UCSD-AML1 (cell line): ENCODE data around the gene H6PD.

Source experiments
- DNase-seq: peaks from one replicate; lab custom pipeline; 2025; ENCODE audit not compliant: unreplicated experiment; lab: John Stamatoyannopoulos, UW

Gene H6PD, protein sequence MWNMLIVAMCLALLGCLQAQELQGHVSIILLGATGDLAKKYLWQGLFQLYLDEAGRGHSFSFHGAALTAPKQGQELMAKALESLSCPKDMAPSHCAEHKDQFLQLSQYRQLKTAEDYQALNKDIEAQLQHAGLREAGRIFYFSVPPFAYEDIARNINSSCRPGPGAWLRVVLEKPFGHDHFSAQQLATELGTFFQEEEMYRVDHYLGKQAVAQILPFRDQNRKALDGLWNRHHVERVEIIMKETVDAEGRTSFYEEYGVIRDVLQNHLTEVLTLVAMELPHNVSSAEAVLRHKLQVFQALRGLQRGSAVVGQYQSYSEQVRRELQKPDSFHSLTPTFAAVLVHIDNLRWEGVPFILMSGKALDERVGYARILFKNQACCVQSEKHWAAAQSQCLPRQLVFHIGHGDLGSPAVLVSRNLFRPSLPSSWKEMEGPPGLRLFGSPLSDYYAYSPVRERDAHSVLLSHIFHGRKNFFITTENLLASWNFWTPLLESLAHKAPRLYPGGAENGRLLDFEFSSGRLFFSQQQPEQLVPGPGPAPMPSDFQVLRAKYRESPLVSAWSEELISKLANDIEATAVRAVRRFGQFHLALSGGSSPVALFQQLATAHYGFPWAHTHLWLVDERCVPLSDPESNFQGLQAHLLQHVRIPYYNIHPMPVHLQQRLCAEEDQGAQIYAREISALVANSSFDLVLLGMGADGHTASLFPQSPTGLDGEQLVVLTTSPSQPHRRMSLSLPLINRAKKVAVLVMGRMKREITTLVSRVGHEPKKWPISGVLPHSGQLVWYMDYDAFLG

DNA sequence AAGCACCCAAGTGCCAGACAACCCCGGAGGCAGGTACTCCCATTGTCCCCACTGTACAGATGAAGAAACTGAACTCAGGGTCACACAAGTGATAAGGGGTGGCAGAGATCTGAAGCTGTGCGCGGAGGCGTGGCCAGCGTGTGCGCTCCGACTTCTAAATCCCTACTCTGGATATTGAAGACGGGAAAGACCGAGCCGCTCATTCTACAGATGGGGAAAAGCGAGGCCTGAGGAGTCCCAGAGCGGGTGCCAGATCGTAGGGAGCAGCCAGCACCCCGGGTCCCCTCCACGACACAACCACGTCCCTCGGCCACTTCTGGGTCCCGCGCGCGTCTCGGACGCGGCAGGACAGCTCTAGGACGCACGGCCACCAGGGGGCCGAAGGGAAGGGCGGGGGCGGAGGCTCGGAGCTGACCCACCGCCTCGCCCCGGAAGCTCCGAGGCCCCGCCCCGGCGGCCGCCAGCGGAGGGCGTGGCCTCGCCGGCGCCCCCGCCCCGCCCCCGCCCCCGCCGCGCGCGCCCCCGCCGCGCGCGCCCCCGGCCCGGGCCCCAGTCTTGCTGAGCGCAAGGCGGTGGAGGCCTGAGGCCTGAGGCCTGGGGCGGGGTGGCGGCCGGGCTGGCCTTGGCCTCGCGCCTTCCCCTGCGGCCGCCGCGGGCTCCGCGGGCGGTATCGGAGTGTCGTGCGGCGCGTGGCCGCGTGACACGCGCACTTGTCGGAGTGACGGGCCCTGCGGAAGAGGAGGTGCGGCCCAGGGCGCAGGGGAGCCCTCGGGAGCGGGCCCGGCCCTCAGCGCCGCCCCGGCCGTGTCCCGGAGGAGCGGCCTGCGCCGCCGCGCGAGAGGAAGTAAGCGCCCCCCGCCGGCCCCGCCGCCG, at the start of gene H6PD:
TSS of gene H6PD (plus strand) at position 552 of the 873 bp plus-strand sequence. CDS start 10,161 bp downstream, outside the sequence.
- DNase-seq, result peak; percentile 86

DNA sequence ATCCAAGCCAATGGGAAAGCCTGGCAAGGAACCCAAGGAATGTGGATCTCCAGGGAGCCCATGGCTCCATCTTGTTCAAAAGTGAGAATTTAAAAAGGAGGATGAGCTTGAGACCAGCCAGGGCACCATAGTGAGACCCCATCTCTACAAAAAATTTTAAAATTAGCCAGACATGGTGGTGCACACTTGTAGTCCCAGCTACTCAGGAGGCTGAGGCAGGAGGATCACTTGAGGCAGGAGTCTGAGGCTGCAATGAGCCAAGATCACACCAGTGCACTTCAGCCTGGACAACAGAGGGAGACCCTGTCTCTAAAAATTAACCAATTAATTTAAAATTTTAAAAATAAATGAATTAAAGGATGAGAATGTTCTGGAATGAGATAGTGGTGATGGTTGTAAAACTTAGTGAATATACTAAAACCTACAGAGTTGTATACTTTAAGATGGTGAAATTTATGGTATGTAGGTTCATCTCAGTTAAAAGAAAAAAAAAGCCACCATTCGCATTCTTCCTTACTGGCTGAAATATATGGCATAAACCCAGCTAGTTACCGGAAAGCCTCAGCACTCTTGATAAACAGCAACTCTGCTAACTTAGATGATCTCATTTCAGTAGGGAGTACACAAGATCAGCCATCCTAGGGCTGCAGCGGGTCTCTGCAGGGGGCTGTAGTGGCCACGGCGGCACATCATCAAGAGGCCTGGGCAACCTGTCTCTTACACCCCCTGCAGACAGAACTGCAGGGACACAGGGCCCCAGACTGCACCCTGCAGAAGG, 48.3 kb upstream of the H6PD start:
- no peak for DNase-seq

DNA sequence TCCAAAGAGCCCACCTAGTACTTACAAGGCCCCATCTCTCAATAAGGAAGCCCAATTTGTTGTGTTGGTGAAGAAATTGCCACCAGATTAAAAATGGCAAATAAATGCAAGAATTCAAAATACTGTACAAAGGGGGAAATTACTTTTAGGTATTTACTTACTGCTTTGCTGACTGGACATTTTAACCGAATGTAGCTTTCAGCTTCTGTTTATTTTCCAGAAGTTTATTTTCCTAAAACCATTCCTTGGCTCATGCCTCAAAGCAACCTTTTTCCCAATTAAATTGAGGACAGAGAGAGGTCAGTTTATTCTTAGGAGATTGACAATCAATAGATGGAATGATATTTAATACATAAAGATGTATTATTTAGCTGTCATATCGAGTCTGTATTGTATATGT, 47.6 kb upstream of the H6PD start:
- DNase-seq, result no peak

DNA sequence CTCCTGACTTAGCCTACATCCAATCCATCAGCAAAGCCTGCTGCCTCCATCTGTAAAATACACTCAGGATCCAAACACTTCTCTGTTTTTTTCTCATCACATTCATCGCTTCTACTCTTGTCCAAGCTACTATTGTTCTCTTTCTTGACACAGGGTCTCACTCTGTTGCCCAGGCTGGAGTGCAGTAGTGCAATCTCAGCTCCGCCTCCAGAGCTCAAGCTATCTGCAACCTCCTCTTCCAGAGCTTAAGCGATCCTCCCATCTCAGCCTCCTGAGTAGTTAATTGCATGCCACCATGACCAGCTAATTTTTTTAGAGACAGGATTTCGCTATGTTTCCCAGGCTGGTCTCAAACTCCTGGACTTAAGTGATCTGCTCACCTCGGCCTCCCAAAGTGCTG, 44.3 kb upstream of the H6PD start:
- no peak for DNase-seq

DNA sequence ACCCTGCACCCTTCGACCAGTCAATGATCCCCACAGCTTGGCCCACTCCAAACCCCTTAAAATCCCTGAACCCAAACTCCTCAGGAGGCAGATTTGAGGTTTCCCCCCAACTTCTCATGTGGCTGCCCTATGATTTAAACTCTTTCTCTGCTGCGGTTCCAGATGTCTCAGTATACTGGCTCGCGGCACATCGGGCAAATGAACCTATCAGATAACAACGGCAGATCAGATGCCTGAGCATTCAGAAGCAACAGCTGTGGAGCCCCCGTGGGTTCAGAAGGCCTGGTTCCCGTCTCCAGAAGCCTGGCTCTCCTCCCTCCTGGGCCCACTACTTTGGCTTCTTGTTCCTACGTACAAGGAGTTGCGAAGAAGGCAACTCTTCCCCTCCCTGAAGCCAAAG, 43.3 kb upstream of the H6PD start:
- no peak for DNase-seq

DNA sequence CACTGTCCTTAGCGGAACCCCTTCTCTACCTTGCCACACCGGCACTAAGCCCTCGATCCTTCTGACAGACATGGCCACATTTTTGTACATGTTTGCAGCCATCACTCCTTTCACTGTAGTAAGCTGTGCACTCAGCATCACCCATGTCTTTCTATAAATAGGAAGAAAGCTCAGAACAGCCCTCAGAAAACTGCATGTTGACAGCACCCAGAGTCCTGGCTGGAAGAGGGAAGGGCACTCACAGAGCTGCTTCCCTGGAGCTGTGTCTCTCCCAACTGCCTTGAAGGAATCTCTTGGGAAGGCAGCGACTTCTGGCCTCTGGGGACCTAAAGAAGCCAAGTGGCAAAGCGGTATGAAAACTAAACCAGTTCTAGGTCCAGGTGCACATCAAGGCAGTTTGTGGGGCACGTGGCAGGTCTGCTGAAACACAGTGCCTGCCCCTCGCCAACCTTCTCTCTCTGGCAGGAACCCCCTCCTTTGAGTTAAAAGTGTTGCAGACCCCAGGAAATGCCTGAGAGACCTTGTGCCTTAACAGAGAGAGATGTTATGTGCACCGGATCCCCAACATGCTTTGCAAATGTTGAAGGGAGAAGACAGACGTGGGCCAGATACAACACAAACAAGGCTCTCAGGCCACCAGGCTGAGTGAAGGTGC, 41.9 kb upstream of the H6PD start:
- no peak for DNase-seq

DNA sequence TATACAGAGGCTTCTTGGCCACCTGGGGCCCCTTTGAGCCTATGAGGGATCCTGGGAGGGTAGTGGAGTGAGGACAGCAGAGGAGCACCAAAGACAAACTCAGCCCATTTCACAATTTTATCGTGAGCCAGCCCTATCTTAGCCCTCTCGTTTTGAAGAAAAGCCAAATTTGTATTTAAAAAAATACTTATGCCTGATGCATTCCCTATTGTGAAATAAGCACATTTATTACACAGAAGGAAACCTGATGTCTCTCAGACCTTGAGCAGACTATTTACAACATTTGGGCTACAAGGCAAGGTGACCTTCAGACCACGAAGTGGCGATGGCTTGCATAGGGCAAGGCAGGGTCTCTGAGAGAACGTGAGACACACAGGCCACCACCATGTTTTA, 41.3 kb upstream of the H6PD start:
- no peak for DNase-seq

DNA sequence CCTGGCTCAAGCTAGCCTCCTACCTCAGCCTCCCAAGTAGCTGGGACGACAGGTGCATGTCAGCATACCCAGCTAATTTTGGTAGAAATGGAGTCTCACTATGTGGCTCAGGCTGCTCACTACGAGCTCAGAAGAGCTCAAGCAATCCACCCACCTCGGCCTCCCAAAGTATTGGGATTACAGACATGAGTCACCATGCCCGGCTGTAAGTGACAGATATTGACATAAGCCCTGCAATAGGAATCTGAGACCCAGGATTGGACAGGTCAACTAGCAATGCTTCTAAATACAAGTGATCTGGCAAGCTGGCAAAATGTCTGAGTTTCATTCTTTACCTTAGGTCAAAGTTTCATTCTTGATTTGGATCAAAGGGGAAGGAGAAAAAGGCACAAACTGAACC, 40.5 kb upstream of the H6PD start:
- no peak for DNase-seq

DNA sequence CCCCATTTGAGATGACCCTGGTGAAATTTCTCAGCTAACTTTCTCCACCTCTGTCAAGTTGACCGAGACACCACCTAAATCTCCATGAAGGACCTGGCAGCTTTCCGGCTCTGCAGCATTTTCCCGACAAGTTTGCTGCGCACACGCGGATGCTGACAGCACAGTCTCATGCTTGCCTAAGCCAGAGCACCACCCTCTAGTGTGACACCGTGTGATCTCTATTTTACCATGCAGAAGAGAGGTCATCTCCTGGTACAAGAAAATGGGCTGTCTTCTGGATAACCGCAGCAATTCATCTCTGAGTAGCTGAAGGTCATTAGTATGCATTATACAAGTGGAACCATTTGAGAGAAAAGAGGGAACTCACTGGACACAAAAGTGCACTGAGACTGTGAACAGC, 38.9 kb upstream of the H6PD start:
- no peak for DNase-seq

DNA sequence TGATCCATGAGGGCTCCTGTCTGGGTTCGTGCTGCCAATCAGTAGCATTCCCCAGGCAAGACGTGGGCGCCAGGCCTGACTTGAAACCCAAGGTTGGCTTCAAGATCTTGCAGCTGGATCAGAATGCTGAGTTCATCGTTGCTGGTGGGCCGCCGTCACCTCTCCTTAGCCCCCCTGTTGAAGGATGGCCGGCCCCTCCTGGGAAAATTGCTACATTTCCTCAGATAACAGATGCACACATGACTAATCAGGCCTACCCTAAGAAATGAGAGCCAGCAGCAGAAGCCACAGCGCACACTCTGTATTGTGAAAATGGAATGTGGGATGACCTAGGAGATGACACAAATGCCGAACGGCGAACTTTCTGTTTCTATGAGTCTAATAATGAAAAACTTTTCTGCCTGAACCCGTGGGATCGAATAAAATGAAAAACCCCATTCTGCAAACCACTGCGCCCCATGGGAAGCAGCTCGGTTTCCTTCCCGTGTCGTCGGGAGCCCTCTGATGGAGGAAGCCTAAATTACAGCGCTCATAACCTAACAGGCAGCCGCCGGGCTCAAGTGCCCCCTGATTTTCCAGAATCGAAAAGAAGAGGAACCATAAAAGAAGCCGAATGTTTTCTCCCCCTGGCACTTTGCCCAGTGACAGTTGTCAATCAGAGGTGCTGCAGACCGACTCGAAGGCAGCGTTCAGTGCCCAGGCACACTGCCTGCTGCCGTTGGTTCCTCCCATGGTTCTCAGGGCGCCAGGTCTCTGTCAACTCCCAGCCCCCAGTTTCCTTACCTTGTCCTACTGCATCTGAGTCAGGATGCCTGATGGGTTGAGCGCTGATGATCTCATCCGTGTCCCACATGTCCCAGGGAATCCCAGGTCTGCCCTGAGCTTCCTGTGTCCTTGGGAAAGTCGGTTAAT, 38.2 kb upstream of the H6PD start:
- DNase-seq, result peak; percentile 62

DNA sequence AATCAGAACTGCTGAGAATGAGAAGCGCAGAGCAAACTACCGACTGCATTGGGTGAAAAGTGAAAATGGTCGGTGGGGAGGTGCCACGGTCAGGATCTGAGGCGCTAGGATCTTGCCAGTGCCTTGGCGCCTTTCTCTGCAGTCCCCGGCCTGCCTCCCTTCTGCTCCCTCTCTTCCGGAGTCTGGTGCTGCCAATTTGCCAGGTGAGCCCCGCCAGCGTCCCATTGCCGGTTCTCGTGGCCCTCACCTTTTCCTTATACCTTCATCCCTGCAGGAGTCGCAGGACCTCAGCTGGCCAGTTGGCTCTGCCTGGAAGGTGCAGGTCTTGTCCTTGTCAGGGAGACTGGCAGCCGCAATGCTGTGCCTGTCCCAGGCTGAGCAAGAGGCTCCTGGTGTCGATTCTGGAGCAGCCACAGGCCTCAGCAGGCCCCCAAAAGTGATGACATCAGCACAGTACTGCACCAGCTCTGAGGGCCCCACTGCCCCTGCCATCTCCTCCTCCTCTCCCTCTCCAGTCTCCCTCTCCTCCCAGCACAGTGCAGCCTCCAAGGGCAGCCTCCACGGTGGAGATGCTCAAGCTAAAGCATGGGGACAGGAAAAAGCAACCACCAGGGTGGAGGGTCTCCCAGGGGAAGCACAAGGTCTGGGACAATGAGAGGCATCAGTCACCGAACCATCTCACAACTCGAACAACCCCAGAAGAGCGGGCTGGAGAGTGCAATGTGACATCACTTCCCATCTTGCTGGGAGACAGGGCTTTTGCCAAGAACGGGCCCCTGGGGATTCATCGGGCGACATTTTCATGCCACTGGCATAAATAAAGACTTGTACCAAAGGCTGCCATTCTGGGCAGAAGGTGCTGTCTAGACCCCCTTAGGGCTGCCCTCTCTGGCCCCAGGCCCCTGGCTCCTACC, 37.1 kb upstream of the H6PD start:
- no peak for DNase-seq

DNA sequence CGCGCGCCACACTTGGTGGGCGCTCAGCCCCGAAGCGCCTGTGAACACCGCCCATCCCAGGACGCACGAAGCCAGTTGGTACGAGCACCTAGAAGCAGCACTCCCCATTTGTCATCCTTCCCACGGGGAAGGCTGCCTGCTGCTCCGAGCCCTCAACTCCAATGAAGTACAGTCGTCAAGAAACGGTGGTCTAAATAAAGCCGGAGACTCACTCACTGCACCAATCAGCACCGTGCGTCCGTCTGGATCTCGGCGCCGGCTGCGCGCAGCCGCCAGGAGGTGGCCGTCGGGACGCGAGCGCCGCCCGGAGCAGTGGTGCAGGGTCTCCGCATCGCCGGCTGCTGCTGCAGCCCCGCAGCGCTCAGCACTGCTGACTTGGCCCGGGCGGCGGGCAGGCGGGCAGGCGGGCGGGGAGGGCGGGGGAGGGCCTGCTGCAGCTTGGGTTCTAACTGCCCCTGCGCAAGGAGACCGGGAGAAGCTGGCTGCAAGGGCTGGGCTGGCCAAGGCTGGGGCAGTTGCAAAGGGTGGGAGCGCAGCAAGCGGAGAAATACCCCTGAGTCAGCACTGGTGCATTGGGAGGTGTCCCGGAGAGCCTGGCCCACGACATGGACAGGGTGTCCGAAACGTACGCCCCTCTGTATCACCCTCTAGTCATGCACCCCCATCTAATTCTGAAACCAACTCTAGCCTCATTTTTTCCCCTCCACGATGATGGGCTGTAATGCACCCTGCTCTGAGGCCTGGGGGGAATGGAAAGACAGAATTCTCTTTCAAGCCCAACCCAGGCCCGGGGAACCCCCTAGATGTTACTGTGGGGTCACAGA, 35.8 kb upstream of the H6PD start:
- DNase-seq, result no peak

DNA sequence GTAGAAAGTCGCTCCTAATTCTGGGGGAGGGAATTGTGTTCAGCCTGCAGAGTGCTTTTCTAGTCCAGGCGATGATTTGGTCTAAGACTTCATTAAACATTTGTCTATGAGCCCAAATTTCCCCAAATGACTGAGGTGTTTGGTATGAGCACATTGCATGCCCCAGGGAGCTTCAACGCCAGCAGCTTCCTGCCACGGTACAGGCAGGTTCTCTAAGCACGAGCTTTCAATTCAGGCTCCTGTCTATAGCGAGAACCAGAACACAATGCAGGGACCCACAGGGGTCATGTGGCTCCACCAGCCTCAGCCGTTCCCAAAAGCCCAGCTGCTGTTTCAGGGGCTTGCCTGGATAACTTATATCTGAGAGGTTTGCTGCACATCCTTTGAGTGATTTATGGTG, 34.1 kb upstream of the H6PD start:
- no peak for DNase-seq

DNA sequence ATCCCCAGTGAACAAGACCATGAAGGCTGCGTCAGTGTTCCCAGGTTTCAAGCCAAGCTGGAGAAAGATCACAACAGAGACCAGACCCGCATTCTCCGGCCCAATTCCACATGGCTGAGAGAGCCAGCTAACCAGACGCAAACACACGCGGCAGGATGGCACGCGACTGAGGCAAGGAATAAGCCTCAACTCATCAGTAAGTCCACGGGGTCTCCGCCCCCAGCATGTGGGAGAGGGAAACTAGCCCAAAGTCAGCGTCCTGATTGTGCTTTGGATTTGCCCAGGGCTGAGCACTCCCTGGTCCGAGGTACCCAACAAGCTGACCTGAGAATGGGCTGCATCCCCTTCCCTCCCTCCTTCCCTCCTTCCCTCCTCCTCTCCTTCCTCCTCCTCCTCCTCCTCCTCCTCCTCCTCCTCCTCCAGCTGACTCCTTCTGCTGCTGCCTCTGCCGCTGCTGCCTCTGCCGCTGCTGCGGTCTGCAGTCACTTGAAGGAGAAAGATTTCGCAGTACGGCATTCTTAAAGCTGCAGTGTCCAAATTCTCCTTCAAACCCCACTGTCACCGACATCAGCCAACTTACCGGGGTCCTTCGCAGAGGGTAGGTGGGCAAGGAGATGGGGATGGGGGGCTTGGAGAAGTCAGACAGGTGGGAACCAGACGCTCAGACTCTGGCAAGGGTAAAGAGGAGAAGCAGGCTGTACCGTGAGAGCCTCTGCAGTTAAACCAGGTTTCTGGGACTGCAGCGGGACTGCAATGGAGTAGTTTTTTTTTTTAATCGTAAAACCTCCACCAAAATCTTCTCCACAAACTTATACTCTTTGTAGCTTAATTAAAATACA, 33.0 kb upstream of the H6PD start:
- DNase-seq, result peak; percentile 34

DNA sequence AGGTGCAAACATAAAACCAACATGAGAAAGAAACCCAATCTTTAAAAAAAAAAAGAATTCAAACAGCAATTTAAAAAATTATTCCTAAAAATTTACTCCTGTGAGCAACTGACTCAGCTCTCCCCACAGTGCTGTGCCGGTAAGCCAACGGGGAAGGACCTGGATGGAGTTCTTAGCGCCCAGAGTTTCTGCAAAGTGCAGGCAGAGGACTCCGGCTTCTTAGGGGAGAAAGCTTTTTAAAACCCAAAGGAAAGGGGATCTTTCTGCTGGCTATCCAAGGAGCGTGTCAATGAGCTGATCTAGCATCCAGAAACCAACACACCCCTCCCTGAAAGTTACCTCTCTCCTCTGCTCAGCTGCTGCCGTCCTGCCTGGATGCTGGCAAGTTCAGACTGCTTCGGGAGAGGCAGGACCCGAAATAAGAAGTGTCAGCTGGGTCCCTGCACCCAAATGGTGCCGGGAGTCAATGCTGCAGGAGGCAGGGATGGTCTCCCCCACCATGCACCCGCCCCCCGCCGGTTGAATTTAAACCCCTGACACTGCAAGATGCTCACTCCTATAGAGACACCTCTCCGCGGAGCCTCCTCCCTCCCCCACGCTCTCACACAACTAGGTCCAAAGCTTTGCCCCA, 32.2 kb upstream of the H6PD start:
- no peak for DNase-seq

DNA sequence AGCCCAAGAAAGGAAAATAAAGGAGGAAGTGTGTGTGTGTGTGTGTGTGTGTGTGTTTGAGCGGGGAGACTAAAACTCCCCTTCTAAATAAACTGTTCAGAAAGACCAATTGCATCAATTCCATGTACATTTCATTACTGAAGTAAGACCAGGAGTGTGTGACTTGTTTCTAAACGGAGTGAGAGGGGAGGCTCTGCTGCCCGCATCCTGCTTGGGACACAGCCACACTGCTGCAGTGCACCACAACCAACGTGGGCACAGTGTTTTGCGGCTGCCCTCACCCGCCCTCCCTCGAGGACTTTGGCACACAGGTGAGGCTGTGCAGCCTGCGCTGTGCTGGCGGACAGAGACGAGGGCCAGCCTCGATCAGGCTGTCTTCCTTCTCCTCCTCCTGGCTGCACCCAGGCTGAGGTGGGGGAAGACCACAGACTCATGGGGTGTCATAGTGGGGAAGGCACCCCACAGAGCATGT, 31.0 kb upstream of the H6PD start:
- no peak for DNase-seq
